ENCODE measurements around the gene FAM120B.

GRCh38 chr6:170420791-170421776 is 114.5 kb downstream of the FAM120B start:
- no peak for TF ChIP-seq GATA3 (IDR thresholded peaks at IDR 0.05; ENCODE audit: low read depth, low read length)
- TF ChIP-seq GATA2 (IDR thresholded peaks at IDR 0.05; ENCODE audit: low read depth, low read length) = no peak

Measured in SH-SY5Y (cell line).